HCT116 (cell line): ENCODE data around the gene KCNQ1OT1. TPM values are rescaled to one million over a fixed set of nuclear protein-coding genes. Genes with fewer than 3 reads are reported as not detected.

Experiments
- ATAC-seq: fragments of 200-7000 bp; cut with Tn5 transposase; 2 replicates; pipeline ENCODE4 v1.9.1; 2020; ENCODE audit warnings: mild to moderate bottlenecking, moderate library complexity
- BruUV-seq: library from RNA; stranded (reverse); fragments of 400-500 nt; replicated peaks from 2 replicates; lab custom pipeline; 2021; lab: Mats Ljungman, UMichigan
- CTCF ChIA-PET: fragments of 300-600 bp; sonication (Branson Sonifier 250); formaldehyde crosslinking; loops from one replicate; lab custom pipeline; 2021; ENCODE audit warnings: antibody characterized with exemption; lab: Charles Lee
- POLR2A ChIA-PET: fragments of 300-600, 350-600 bp; sonication (Branson Sonifier 250); formaldehyde crosslinking; loops from one replicate; lab custom pipeline; 2021; ENCODE audit warnings: antibody characterized with exemption; lab: Charles Lee
- RAD21 ChIA-PET, 2 experiments: fragments of 300-600 bp; sonication (Branson Sonifier 250); formaldehyde crosslinking; loops; one replicate each; lab custom pipeline; 2023; ENCODE audit warnings: low total read pairs in 2 of 2; ENCODE audit not compliant: uncharacterized antibody in 2 of 2, unreplicated experiment in 2 of 2, low non-redundant PET in 1 of 2; lab: Charles Lee
- DNase-seq: peaks from one replicate; pipeline ENCODE4 v3.0.0-alpha.2; 2010; ENCODE audit warnings: low read depth, low spot score
- H2AFZ ChIP-seq: fragments of 200-600 bp; shearing (Covaris generic), sonication (generic); 2 replicates; pipeline ENCODE4 v1.6.1; 2017; ENCODE audit warnings: low read depth, mixed run types, mixed read lengths, antibody characterized with exemption, low read length; ENCODE audit not compliant: poor library complexity, severe bottlenecking
- H3K27ac ChIP-seq: 2 replicates; pipeline ENCODE4 v1.5.1; 2012; ENCODE audit warnings: low read depth, low read length
- H3K27me3 ChIP-seq: fragments of 200-600 bp; sonication (generic); 2 replicates; pipeline ENCODE4 v1.6.1; 2016; ENCODE audit warnings: mixed run types, low read length, mixed read lengths; ENCODE audit not compliant: insufficient read depth
- H3K36me3 ChIP-seq, 2 experiments: fragments of 200-500 bp in 1 of 2; fragments of 200-600 bp in 1 of 2; sonication (Bioruptor generic) in 1 of 2; sonication (generic) in 1 of 2; 2 replicates each; pipeline versions ENCODE4 v1.5.1 to v1.6.1; 2014 to 2016; ENCODE audit warnings: low read length in 2 of 2, inconsistent platforms in 1 of 2, mixed read lengths in 1 of 2, mixed run types in 1 of 2; ENCODE audit not compliant: insufficient read depth in 2 of 2, control insufficient read depth in 1 of 2
- H3K4me1 ChIP-seq, 2 experiments: fragments of 200-600 bp in 1 of 2; sonication (generic) in 1 of 2; 2 replicates each; pipeline versions ENCODE4 v1.5.1 to v1.6.1; 2012 to 2017; ENCODE audit warnings: low read length in 2 of 2, inconsistent platforms in 1 of 2, mild to moderate bottlenecking in 1 of 2, mixed read lengths in 1 of 2, mixed run types in 1 of 2, moderate library complexity in 1 of 2; ENCODE audit not compliant: insufficient read depth in 2 of 2, control insufficient read depth in 1 of 2
- H3K4me2 ChIP-seq: fragments of 200-600 bp; sonication (generic); 2 replicates; pipeline ENCODE4 v1.6.1; 2017; ENCODE audit warnings: mixed run types, low read length, mixed read lengths
- H3K4me3 ChIP-seq, 2 experiments: fragments of 200-600 bp in 1 of 2; sonication (generic) in 1 of 2; replicated peaks in 1 of 2; 2 replicates each; pipeline ENCODE4 v1.5.1; 2011 to 2016; ENCODE audit warnings: low read length in 2 of 2, control low read depth in 1 of 2, low read depth in 1 of 2, mild to moderate bottlenecking in 1 of 2, mixed read lengths in 1 of 2, mixed run types in 1 of 2
- H3K79me2 ChIP-seq: fragments of 200-600 bp; sonication (generic); 2 replicates; pipeline ENCODE4 v1.6.1; 2017; ENCODE audit warnings: mild to moderate bottlenecking, mixed run types, low read length, moderate library complexity, mixed read lengths; ENCODE audit not compliant: insufficient read depth
- H3K9ac ChIP-seq: fragments of 200-600 bp; sonication (generic); 2 replicates; pipeline ENCODE4 v1.6.1; 2016; ENCODE audit warnings: low read length, mixed read lengths
- H3K9me2 ChIP-seq: fragments of 200-600 bp; sonication (generic), shearing (Covaris generic); 2 replicates; pipeline ENCODE4 v1.6.1; 2017; ENCODE audit warnings: mixed run types, mild to moderate bottlenecking, moderate library complexity; ENCODE audit not compliant: insufficient read depth
- H3K9me3 ChIP-seq, 2 experiments: fragments of 200-500 bp in 1 of 2; fragments of 200-600 bp in 1 of 2; sonication (Bioruptor generic) in 1 of 2; sonication (generic) in 1 of 2; 2 replicates each; pipeline ENCODE4 v1.6.1; 2014 to 2017; ENCODE audit warnings: low read length in 2 of 2, mixed read lengths in 2 of 2, inconsistent platforms in 1 of 2, low read depth in 1 of 2, mild to moderate bottlenecking in 1 of 2, mixed run types in 1 of 2, moderate library complexity in 1 of 2; ENCODE audit not compliant: control insufficient read depth in 1 of 2, insufficient read depth in 1 of 2
- H4K20me1 ChIP-seq: fragments of 200-600 bp; sonication (generic), shearing (Covaris generic); 2 replicates; pipeline ENCODE4 v1.6.1; 2017; ENCODE audit warnings: mixed run types, mild to moderate bottlenecking, moderate library complexity; ENCODE audit not compliant: insufficient read depth
- EZH2 ChIP-seq: fragments of 200-600 bp; sonication (generic); IDR thresholded peaks from 2 replicates; pipeline ENCODE4 v1.6.1; 2017; ENCODE audit warnings: antibody characterized with exemption, mixed run types
- EZH2phosphoT487 ChIP-seq: fragments of 200-600 bp; IDR thresholded peaks from 2 replicates; pipeline ENCODE4 v1.6.1; 2018; ENCODE audit warnings: antibody characterized with exemption, borderline replicate concordance
- JUND ChIP-seq: IDR thresholded peaks from 2 replicates; pipeline ENCODE4 v1.6.1; 2012
- POLR2A ChIP-seq: IDR thresholded peaks from 2 replicates; pipeline ENCODE4 v1.7.0; 2011; ENCODE audit warnings: borderline replicate concordance; ENCODE audit not compliant: insufficient read depth, insufficient read length; ENCODE audit errors: extremely low read depth
- POLR2AphosphoS5 ChIP-seq: IDR thresholded peaks from 2 replicates; pipeline ENCODE4 v1.6.1; 2011; ENCODE audit warnings: mild to moderate bottlenecking, low read depth, low read length, moderate library complexity
- SIN3A ChIP-seq: IDR thresholded peaks from 2 replicates; pipeline ENCODE4 v1.6.1; 2012; ENCODE audit warnings: low read depth
- SRF ChIP-seq: IDR thresholded peaks from 2 replicates; pipeline ENCODE4 v1.6.1; 2012; ENCODE audit warnings: low read depth
- TCF7L2 ChIP-seq: IDR thresholded peaks from 2 replicates; pipeline ENCODE4 v1.7.0; 2011; ENCODE audit warnings: borderline replicate concordance, inconsistent platforms; ENCODE audit not compliant: insufficient read depth, insufficient read length; ENCODE audit errors: extremely low read depth
- YY1 ChIP-seq: IDR thresholded peaks from 2 replicates; pipeline ENCODE4 v1.6.1; 2011; ENCODE audit warnings: low read length, low read depth, moderate library complexity, mild to moderate bottlenecking; ENCODE audit not compliant: insufficient replicate concordance; ENCODE audit errors: extremely low read depth
- ZFX ChIP-seq: fragments of 450-650 bp; IDR thresholded peaks from 2 replicates; pipeline ENCODE4 v1.6.1; 2017
- ZNF274 ChIP-seq: fragments of 200-500 bp; sonication (Bioruptor generic); IDR thresholded peaks from 2 replicates; pipeline ENCODE4 v1.6.1; 2014; ENCODE audit warnings: mild to moderate bottlenecking, low read depth, low read length, inconsistent platforms
- intact Hi-C: fragments of 100-400 bp; cut with micrococcal nuclease; formaldehyde crosslinking; loops from 2 replicates; pipeline ENCODE4 v1.10.0; 2022
- total RNA-seq: library from RNA; stranded (reverse); gene quantifications from one replicate; pipeline ENCODE4 v1.2.1, GENCODE V29; 2021; ENCODE audit not compliant: unreplicated experiment
- TF ChIP-seq, protein P1 (sequence below): IDR thresholded peaks from 2 replicates; pipeline ENCODE4 v1.6.1; 2012
- TF ChIP-seq, protein P2 (sequence below): IDR thresholded peaks from 2 replicates; pipeline ENCODE4 v1.6.1; 2012; ENCODE audit warnings: low read depth
- TF ChIP-seq, protein P3 (sequence below), 3 experiments: fragments of 200-600 bp in 1 of 3; sonication (generic) in 1 of 3; IDR thresholded peaks in 2 of 3; conservative IDR thresholded peaks in 1 of 3; 2 replicates each; pipeline ENCODE4 v1.5.1; 2012 to 2017; ENCODE audit warnings: low read depth in 2 of 3, low read length in 2 of 3, antibody characterized with exemption in 1 of 3, borderline replicate concordance in 1 of 3, control low read depth in 1 of 3, mild to moderate bottlenecking in 1 of 3, mixed read lengths in 1 of 3, mixed run types in 1 of 3, moderate library complexity in 1 of 3; ENCODE audit not compliant: insufficient read depth in 1 of 3

KCNQ1OT1 gene
- total RNA-seq, 1 experiment from 2014 or later = 1.1 TPM

DNA sequence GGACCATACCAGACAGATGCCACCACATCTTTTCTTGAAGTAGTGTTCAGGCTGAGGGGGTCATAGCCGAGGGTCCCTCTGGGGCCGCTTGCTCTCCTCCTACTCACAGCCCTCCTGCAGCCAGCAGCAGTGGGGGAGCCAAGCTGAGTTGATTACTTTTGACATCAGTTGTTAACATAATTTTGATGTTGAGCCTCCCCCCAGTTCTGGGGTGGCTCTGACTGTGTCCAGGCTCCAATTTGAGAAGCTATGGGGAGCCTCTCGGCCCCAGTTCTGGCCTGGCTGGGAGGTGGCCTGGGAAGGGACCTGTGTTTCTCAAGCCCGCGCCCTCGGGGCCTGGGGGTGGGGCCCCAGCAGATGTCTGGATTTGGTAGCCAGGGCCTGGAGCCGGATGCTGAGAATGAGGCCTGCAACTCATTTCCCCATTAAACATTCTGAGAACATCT lies 47.9 kb downstream of the KCNQ1OT1 start:
- no peak overlapping the region for H3K4me2 ChIP-seq
- CTCF ChIA-PET = no interaction called here
- no peaks in the 10 kb centered on the region for H3K9me2 ChIP-seq
- DNase-seq (no peak), ATAC-seq (no peak)
- H3K27ac ChIP-seq = no peak overlapping the region
- no TSS peak for BruUV-seq
- H3K9ac ChIP-seq = no peak overlapping the region
- H3K36me3 ChIP-seq = no peaks in the 10 kb centered on the region
- H3K79me2 ChIP-seq = no peaks in the 10 kb centered on the region
- H3K9me3 ChIP-seq = peaks cover 5 to 10% of the 10 kb centered on the region in 2 experiments; a peak in 2 of 4 replicates
- no peaks in the 10 kb centered on the region for H3K4me1 ChIP-seq
- no peaks in the 10 kb centered on the region for H4K20me1 ChIP-seq
- RAD21 ChIA-PET = no interaction called here
- intact Hi-C loops = no loop called here
- no peaks in the 10 kb centered on the region for H3K27me3 ChIP-seq
- H2AFZ ChIP-seq = no peak overlapping the region
- TF ChIP-seq POLR2A (no peak), JUND (no peak), EZH2phosphoT487 (no peak), EZH2 (no peak), SRF (no peak), SIN3A (no peak), TCF7L2 (no peak), YY1 (no peak), POLR2AphosphoS5 (no peak), ZFX (no peak), ZNF274 (no peak)
- TF ChIP-seq, protein P1, sequence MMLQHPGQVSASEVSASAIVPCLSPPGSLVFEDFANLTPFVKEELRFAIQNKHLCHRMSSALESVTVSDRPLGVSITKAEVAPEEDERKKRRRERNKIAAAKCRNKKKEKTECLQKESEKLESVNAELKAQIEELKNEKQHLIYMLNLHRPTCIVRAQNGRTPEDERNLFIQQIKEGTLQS = no peak
- TF ChIP-seq, protein P2, sequence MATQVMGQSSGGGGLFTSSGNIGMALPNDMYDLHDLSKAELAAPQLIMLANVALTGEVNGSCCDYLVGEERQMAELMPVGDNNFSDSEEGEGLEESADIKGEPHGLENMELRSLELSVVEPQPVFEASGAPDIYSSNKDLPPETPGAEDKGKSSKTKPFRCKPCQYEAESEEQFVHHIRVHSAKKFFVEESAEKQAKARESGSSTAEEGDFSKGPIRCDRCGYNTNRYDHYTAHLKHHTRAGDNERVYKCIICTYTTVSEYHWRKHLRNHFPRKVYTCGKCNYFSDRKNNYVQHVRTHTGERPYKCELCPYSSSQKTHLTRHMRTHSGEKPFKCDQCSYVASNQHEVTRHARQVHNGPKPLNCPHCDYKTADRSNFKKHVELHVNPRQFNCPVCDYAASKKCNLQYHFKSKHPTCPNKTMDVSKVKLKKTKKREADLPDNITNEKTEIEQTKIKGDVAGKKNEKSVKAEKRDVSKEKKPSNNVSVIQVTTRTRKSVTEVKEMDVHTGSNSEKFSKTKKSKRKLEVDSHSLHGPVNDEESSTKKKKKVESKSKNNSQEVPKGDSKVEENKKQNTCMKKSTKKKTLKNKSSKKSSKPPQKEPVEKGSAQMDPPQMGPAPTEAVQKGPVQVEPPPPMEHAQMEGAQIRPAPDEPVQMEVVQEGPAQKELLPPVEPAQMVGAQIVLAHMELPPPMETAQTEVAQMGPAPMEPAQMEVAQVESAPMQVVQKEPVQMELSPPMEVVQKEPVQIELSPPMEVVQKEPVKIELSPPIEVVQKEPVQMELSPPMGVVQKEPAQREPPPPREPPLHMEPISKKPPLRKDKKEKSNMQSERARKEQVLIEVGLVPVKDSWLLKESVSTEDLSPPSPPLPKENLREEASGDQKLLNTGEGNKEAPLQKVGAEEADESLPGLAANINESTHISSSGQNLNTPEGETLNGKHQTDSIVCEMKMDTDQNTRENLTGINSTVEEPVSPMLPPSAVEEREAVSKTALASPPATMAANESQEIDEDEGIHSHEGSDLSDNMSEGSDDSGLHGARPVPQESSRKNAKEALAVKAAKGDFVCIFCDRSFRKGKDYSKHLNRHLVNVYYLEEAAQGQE = no peak
- TF ChIP-seq, protein P3, sequence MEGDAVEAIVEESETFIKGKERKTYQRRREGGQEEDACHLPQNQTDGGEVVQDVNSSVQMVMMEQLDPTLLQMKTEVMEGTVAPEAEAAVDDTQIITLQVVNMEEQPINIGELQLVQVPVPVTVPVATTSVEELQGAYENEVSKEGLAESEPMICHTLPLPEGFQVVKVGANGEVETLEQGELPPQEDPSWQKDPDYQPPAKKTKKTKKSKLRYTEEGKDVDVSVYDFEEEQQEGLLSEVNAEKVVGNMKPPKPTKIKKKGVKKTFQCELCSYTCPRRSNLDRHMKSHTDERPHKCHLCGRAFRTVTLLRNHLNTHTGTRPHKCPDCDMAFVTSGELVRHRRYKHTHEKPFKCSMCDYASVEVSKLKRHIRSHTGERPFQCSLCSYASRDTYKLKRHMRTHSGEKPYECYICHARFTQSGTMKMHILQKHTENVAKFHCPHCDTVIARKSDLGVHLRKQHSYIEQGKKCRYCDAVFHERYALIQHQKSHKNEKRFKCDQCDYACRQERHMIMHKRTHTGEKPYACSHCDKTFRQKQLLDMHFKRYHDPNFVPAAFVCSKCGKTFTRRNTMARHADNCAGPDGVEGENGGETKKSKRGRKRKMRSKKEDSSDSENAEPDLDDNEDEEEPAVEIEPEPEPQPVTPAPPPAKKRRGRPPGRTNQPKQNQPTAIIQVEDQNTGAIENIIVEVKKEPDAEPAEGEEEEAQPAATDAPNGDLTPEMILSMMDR (IDR thresholded peaks at IDR 0.05 in 2 of 3, conservative IDR thresholded peaks at IDR 0.05 in 1 of 3; ENCODE audit: borderline replicate concordance in 1 of 3, insufficient read depth in 1 of 3, low read depth in 2 of 3, low read length in 2 of 3) = no peak
- TF ChIP-seq, all 23 proteins: peak for 0
- POLR2A ChIA-PET = no interaction called here
- H3K4me3 ChIP-seq = no peak overlapping the region
